KMS-11 (cell line): ENCODE results near the gene KCNA2.

Experiments
- H2AFZ ChIP-seq: fragments of 200-600 bp; sonication (generic); 2 replicates; pipeline ENCODE4 v1.6.1; 2016; ENCODE audit warnings: antibody characterized with exemption, mixed run types, low read depth
- H3K27ac ChIP-seq: fragments of 200-600 bp; sonication (generic); 2 replicates; pipeline ENCODE4 v1.6.1; 2016; ENCODE audit warnings: mild to moderate bottlenecking, mixed run types
- H3K27me3 ChIP-seq: fragments of 200-600 bp; sonication (generic); 2 replicates; pipeline ENCODE4 v1.6.1; 2017; ENCODE audit warnings: mild to moderate bottlenecking, low read depth, mixed run types, moderate library complexity; ENCODE audit not compliant: insufficient read depth
- H3K36me3 ChIP-seq: fragments of 200-600 bp; sonication (generic); 2 replicates; pipeline ENCODE4 v1.6.1; 2017; ENCODE audit warnings: mild to moderate bottlenecking, mixed run types; ENCODE audit not compliant: insufficient read depth
- H3K4me1 ChIP-seq: fragments of 200-600 bp; sonication (generic); 2 replicates; pipeline ENCODE4 v1.6.1; 2016; ENCODE audit warnings: mild to moderate bottlenecking, low read depth, mixed run types; ENCODE audit not compliant: poor library complexity, severe bottlenecking
- H3K4me2 ChIP-seq: fragments of 200-600 bp; sonication (generic); 2 replicates; pipeline ENCODE4 v1.7.0; 2016; ENCODE audit warnings: mild to moderate bottlenecking, mixed run types
- H3K4me3 ChIP-seq: fragments of 200-600 bp; sonication (generic); IDR thresholded peaks from 2 replicates; pipeline ENCODE4 v1.6.1; 2017; ENCODE audit warnings: low read depth, low read length, mixed read lengths; ENCODE audit not compliant: insufficient read depth
- H3K79me2 ChIP-seq: fragments of 200-600 bp; sonication (generic); 2 replicates; pipeline ENCODE4 v1.6.1; 2016; ENCODE audit warnings: low read depth, mixed run types; ENCODE audit not compliant: insufficient read depth
- H3K9ac ChIP-seq: fragments of 200-600 bp; sonication (generic); 2 replicates; pipeline ENCODE4 v1.6.1; 2016; ENCODE audit warnings: mild to moderate bottlenecking, mixed run types
- H4K20me1 ChIP-seq: fragments of 200-600 bp; sonication (generic); 2 replicates; pipeline ENCODE4 v1.6.1; 2016; ENCODE audit warnings: mild to moderate bottlenecking, mixed run types; ENCODE audit not compliant: insufficient read depth
- TF ChIP-seq, protein P1 (sequence below): fragments of 200-600 bp; sonication (generic); conservative IDR thresholded peaks from 2 replicates; pipeline ENCODE4 v1.6.1; 2017; ENCODE audit warnings: low read depth, mild to moderate bottlenecking, antibody characterized with exemption, low read length, moderate library complexity, mixed read lengths

The KCNA2 gene

GRCh38 chr1:110588486-110588885 is 17.7 kb downstream of the KCNA2 start:
- no peak overlapping the region for H3K4me3 ChIP-seq
- no peaks in the 10 kb centered on the region for H3K27me3 ChIP-seq
- H4K20me1 ChIP-seq, result no peaks in the 10 kb centered on the region
- no peaks in the 10 kb centered on the region for H3K36me3 ChIP-seq
- no peaks in the 10 kb centered on the region for H3K79me2 ChIP-seq
- no peak overlapping the region for H3K4me2 ChIP-seq
- H3K9ac ChIP-seq, result no peak overlapping the region
- H2AFZ ChIP-seq, result no peak overlapping the region
- TF ChIP-seq, protein P1, sequence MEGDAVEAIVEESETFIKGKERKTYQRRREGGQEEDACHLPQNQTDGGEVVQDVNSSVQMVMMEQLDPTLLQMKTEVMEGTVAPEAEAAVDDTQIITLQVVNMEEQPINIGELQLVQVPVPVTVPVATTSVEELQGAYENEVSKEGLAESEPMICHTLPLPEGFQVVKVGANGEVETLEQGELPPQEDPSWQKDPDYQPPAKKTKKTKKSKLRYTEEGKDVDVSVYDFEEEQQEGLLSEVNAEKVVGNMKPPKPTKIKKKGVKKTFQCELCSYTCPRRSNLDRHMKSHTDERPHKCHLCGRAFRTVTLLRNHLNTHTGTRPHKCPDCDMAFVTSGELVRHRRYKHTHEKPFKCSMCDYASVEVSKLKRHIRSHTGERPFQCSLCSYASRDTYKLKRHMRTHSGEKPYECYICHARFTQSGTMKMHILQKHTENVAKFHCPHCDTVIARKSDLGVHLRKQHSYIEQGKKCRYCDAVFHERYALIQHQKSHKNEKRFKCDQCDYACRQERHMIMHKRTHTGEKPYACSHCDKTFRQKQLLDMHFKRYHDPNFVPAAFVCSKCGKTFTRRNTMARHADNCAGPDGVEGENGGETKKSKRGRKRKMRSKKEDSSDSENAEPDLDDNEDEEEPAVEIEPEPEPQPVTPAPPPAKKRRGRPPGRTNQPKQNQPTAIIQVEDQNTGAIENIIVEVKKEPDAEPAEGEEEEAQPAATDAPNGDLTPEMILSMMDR, result no peak
- peaks cover 6% of the 10 kb centered on the region for H3K4me1 ChIP-seq
- no peak overlapping the region for H3K27ac ChIP-seq

DNA sequence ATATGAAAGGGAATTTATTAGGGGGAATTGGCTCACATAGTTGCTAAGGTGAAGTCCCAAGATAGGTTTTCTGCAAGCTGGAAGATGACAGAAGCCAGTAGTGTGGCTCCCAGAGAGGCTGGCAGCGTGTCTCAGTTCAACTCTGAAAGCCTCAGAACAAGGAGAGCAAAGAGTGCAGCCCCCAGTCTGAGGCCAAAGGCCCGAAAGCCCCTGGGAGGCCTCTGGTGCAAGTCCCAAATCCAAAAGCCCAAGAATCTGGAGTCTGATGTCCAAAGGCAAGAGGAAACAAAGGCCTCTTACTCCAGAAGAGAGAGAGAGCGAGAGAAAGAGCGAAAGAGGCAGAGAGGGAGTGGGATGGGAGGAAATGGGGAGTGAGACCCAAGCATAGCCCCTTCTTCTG is 18.3 kb downstream of the KCNA2 start:
- Histone ChIP-seq H3K36me3 (no peaks in the 10 kb centered on the region), H3K4me3 (no peak overlapping the region), H3K79me2 (no peaks in the 10 kb centered on the region)

GRCh38 chr1:110585481-110585880 is 20.7 kb downstream of the KCNA2 start:
- no peak overlapping the region for H3K27ac ChIP-seq
- H3K36me3 ChIP-seq, result no peaks in the 10 kb centered on the region
- no peak overlapping the region for H3K9ac ChIP-seq
- H3K4me3 ChIP-seq, result no peak overlapping the region
- TF ChIP-seq, protein P1, result no peak
- no peak overlapping the region for H3K4me2 ChIP-seq
- no peaks in the 10 kb centered on the region for H3K79me2 ChIP-seq
- H2AFZ ChIP-seq, result no peak overlapping the region
- no peaks in the 10 kb centered on the region for H4K20me1 ChIP-seq
- H3K27me3 ChIP-seq, result no peaks in the 10 kb centered on the region
- H3K4me1 ChIP-seq, result peaks cover 13% of the 10 kb centered on the region

More for the DNA sequence above, 18.3 kb downstream of the KCNA2 start:
- Histone ChIP-seq H3K27me3 (no peaks in the 10 kb centered on the region), H3K27ac (no peak overlapping the region), H3K4me1 (peaks cover 12% of the 10 kb centered on the region), H3K4me2 (no peak overlapping the region), H3K9ac (no peak overlapping the region), H4K20me1 (no peaks in the 10 kb centered on the region), H2AFZ (no peak overlapping the region)
- TF ChIP-seq, protein P1, result no peak

DNA sequence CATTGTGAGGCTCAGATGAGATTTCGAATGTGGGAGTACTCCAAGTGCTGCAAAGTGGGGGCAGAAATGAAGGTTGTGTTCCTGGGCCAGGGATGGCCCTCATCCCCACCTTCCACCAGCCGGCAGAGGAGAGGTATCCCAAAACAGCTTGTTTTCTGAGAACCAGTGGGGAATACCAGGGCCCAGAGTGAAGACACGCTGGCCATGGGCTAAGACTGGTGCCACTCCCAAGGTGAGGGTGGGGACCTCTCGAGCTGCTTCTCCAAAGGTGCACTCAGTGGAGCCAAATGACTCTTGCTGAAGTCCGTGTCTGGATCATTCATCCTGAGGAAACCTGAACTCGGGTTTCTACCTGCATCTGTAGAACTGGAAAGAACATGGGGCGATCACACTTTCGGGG is 22.1 kb downstream of the KCNA2 start:
- Histone ChIP-seq H2AFZ (no peak overlapping the region), H3K79me2 (no peaks in the 10 kb centered on the region), H3K27ac (no peak overlapping the region), H3K4me2 (no peak overlapping the region), H3K27me3 (no peaks in the 10 kb centered on the region), H3K36me3 (no peaks in the 10 kb centered on the region), H3K4me1 (peaks cover 13% of the 10 kb centered on the region), H4K20me1 (no peaks in the 10 kb centered on the region), H3K4me3 (no peak overlapping the region), H3K9ac (no peak overlapping the region)
- TF ChIP-seq, protein P1, result no peak
